NOMO-1 treated with dmso at 0.1 percent for 144 hours (cell line): ENCODE measurements around the gene SLC25A36.

ENCODE experiments used
- DNase-seq: peaks from one replicate; lab custom pipeline; 2025; ENCODE audit not compliant: unreplicated experiment; lab: John Stamatoyannopoulos, UW

SLC25A36 gene, protein sequence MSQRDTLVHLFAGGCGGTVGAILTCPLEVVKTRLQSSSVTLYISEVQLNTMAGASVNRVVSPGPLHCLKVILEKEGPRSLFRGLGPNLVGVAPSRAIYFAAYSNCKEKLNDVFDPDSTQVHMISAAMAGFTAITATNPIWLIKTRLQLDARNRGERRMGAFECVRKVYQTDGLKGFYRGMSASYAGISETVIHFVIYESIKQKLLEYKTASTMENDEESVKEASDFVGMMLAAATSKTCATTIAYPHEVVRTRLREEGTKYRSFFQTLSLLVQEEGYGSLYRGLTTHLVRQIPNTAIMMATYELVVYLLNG

DNA sequence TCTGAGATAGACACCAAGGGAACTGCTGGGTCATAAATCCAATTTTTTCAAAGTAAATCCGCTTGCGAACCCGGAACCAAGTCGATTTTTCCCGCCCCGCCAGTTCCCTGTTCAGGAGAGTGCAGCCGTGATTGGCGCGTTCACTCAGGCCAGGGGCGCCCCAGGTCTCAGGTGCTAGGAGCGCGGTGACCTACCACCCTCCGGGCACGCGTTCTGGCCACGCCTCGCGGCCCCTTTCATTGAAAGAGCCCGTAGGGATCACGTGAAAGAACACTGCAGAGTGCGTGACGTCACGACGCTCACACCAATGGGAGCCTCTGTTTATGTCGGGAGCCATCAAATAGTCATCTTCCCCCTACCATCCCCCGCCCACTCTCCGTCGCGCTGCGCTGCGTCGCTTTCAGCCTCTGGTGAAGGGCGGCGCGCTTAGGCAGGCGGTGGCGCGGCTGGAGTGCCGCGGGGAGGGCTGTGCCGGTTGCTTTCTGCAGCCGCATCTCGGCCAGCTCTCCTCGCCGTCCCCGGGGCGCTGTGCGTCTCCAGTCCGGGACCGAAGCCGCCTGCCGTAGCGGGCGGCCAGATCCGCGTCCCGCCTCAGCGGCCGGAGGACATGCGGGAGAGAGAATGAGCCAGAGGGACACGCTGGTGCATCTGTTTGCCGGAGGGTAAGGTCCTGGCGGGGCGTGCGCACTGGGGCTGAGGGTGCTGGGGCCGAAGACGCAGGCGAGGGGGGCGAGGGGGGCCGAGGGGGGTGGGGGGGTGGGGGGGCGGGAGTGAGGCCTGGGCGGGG lies at the start of gene SLC25A36:
TSS of gene SLC25A36 (plus strand) at position 403 of the 787 bp plus-strand sequence. CDS start at position 622, 219 bp downstream.
- peak; percentile 98 for DNase-seq

DNA sequence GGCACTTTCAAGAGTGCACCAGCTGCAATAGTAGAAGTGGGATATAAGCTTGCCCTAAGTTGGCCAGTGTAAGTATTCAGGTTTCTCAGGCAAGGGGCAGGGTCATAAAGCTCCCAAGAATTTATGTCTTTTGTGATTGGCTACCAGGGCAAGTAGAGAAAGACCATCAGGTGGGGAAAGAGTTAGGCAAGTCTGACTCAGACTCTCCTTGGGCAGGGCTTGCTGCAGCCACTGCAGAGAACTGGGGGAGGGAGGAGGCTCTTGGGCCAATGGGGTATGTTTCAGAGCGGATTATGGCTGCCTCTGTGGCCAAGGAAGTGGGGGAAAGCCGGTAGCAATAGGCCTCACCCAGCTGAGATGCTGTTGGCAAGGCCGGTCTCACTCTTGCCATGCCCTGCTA lies 44.6 kb upstream of the SLC25A36 start:
- no peak for DNase-seq

DNA sequence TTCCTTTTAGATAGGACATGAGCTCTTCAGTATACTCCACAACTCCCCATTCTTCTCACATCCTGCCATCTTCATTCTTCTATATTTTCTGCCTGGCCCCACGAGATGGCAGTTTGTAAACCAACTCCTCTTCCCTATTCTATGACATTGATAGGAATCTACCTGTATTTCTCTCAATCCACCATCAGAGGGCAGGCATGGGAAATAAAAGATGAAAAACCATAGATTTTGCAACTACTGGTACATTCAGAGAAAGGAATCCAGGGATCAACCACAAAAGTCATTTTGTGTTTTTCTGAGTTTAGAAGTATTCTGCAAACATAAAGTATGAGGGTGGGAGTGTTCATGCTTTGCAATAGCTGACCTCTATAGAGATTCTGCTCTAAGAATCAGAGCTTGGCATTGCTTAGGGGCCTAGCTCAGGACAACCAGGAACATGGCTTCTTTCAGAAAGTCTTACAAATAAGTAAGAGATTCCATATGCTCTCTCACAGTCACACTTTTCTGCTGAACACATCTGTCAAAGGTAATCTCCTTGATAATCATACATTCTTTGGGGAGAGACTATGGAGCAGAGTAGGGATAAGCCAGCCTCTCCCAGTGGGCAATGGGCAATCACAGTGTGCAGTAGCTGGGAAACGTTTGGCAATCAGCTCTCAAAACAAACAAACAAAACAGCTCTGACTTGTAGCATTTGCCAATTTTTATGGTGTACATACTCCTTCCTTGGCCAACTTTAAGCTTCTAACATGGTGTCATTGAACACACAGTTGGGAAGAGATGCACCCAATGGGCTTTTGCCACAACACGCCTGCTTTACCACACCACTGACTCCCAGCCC lies 43.1 kb upstream of the SLC25A36 start:
- DNase-seq, result peak; percentile 58

DNA sequence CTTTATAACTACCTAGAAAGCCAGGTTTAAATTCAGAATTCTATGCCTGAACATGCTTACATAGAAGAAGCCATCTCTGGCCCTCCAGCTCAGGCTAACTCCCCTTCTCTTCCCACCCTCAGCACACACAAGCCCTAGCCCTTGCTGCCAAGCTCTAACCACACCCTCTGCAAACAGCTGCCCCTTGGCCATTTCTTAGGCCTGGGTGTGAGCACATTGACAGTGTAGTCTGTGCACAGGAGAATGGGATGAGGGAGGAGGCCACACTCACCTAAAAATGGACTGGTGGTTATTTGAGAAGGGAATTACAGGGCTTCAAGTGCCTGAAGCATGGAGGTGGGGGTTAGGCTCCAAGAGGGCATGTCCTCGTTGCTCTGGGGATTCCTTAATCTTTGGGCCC lies 42.3 kb upstream of the SLC25A36 start:
- DNase-seq, result no peak

DNA sequence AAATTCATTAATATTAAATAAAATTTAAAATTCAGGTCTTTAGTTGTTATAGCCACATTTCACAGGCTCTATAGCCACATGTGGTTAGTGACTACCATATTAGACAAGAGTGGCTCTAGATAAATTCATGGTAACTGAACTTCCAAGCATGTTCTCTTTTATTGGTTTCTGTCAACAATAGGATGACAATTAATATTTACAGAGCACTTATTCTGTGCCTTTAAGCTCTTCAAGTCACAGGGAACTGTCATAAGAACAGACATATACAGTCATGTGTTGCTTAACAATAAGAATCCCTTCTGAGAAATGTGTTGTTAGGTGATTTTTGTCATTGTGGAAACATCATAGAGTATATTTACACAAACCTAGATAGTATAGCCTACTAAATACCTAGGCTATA lies 38.8 kb upstream of the SLC25A36 start:
- no peak for DNase-seq

DNA sequence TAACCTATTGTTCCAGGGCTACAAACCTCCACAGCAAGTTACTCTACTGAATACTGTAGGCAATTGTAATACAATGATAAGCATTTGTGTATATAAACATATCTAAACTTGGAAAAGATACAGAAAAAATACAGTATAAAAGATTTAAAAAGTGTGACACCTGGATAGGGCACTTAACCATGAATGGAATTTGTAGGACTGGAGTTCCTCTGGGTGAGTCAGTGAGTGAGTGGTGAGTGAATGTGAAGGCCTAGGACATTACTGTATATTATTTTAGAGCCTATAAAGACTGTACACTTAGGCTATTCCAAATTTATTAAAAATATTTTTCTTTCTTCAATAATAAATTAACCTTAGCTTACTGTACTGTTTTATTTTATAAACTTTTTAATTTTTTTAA lies 38.4 kb upstream of the SLC25A36 start:
- DNase-seq, result no peak

DNA sequence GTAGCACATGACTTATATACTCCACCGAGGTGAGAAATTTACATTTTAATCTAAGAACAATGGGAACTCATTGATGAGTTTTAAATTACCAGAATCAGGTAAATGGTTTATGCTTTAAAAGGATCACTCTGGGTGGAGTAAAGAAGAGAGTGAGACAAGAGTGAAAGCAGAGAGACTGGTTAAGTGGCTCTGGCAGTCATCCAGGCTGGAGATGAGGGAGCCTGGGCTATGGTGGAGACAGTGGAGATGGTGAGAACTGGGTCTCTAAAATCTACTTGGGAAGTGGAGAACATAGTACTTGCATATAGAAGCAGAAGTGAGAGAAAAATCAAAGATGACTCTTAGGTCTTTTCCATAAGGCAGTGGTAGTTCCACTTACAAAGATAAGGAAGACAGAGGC lies 37.1 kb upstream of the SLC25A36 start:
- DNase-seq, result no peak

DNA sequence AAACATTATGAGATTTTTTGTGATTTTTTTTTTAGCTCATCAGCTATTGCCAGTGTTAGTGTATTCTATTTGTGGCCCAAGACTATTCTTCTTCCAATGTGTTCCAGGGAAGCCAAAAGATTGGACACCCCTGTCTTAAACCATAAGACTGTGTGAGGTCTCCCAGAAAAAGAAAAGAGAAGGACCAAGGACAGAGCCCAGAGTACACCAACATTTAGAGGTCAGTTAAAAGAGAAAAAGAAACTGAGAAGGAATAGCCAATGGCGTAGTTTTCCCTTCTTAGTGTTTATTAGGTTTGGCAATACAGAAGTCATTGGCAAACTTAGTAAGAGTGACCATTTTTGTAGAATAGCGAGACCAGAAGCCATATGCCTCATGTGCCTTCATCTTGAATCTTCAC lies 36.1 kb upstream of the SLC25A36 start:
- no peak for DNase-seq

DNA sequence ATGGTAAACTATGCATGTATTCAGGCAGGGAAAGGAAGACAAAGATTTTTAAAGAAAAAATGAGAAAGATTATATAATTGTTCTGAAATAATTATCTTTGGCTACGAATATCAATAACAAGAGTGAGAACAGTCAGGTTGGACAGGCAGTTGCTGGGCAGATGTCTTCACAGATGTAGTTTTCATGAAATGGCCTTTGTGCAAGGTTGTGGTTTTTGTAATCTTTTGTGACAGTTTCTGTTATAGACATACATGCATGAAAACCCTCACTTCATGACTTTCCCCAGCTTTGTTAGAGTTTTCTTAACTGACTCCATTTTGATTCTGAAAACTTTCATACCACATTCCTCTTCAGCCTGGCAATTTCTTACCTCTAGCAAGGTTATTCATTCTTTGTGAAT lies 34.9 kb upstream of the SLC25A36 start:
- no peak for DNase-seq

DNA sequence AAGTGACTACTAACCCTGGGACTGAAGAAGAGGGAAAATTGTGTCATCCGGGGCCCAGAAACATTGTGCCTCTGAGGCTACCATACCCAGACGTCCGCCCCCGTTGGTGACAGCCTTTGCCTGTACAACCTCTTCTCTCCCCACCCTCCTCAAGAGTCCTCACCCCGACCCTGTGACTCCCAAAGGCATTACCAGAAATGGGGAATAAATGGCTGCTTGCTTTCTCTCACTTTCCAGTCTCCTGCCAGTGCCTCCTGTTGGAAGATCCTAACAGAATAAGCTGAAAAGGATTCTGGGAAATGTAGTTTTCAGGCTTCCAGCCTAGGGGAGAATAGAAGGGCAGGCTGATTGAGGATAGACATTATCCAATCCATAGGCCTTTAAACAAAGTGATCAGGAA lies 30.8 kb upstream of the SLC25A36 start:
- no peak for DNase-seq

DNA sequence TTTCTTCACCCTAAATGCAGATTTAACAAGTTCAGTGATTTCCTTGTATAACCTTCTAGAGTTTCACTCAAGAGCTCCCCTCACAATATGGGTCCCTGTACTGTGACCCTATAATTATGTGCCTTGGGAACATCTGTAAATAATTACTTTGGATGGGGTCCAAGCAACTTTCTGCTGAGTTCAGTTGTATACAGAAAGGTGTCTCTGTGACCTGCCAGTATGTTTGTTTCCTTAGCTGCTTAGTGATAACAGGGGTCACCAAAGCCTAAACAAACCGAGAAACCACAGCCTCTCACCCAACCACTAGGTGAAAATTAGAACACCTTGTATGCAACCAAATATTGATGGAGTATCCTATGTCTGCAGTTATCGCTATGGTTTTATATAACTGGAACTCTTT lies 29.8 kb upstream of the SLC25A36 start:
- DNase-seq, result no peak

DNA sequence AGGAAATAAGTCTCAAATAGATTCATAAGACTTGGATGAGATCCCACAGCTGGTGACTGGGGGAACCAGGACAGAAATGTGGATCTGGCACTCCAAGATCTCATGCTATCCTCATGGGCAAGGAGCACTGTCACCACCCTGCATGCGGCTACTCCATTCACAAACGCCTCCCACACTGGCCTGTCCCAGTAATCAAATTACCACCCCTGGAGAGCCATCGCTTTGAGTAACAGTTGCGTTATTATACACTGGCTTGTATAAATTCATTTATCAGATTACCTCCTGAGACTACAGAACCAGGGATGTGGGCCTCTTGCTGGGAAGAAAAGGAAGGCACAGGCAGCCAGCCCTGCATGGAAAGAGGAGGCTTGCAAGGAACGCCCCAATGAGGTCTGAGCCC lies 27.9 kb upstream of the SLC25A36 start:
- no peak for DNase-seq

DNA sequence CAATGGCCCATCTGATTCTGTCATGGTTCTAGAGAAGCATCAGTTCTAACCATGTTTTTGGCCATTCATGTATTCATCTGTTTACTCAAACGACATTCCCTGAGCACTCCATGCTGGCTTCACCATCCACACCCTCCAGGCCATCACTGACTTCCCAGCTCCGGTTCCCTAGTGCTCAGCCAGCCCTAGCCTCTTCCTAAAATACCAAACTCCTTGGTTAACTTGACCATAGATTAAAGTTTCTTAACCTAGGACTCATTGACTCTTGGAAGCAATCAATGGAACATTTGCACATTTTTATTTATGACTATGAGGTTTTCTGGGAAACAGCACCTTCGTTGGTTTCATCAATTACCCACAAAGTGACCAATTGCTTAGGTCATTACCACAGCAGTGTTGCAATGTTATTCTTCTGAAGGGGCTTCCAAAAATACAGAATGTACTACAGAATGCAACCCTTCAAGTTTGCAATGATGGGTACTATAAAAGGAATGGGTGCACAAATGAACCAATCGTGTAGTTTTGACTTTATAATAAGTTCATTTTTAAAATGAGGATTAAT lies 27.2 kb upstream of the SLC25A36 start:
- DNase-seq, result no peak

DNA sequence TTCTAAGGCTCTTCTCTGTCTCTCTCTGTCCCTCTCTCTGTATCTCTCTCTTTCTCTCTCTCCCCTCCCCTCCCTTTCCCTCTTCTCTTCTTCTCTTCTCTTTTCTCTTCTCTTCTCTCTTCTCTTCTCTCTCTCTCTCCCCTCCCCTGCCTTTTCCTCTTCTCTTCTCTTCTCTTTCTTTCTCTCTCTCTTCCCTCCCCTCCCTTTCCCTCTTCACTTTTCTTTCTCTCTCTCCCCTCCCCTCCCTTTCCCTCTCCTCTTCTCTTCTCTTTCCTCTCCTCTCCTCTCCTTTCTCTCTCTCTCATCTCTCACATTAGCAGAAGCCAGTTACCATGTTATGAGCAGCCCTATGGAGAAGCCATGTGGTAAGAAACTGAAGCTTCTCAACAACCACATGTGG lies 25.0 kb upstream of the SLC25A36 start:
- DNase-seq, result no peak

DNA sequence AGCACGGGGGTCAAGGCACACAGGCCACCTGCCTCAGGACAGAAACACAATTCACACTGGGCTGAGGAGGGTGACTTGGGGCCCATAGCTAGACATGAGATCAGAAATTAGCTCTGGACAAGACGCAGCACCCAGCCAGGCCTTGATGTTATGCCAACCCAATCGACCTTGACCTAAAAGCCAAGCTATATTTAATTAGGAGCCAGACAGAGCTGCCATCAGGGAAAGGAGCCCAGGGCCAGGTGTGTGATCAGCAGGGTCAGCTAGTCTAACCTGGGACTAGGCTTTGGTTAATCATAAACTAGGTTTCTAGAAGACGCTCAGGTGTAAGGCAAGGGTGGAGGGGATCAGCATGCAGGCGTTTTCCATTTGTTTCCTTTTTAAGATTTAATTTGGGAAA lies 23.9 kb upstream of the SLC25A36 start:
- no peak for DNase-seq

DNA sequence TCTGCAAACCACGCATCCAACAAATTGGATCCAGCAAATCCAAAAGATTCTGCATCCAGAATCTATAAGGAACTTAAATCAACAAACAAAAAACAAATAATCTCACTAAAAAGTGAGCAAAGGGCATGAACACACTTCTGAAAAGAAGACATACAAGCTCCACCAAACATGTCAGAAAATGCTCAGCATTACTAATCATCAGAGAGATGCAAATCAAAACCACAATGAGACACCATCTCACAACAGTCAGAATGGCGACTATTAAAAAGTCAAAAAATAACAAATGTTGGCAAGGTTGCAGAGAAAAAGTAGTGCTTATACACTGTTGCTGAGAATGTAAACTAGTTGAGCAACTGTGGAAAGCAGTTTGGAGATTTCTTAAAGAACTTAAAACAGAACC lies 21.6 kb upstream of the SLC25A36 start:
- DNase-seq, result no peak

DNA sequence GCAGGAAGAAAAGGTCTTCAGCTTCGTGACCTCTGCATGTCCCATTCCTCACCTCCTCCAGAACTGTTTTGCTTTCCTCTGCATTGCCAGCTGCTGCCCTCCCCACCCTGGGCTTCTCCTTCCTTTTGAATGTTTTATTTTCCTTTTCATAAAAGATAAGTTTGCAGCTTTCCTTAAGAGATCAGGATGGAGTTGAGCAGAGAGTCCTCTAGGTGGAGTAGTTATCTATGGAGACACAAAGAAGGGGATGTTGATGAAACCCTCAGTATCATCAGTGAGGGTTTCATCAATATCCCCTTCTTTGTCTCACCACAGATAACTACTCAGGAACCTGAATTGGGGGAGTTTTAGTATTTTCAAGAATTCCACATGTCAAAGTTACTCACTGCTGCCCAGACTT lies 19.0 kb upstream of the SLC25A36 start:
- no peak for DNase-seq

DNA sequence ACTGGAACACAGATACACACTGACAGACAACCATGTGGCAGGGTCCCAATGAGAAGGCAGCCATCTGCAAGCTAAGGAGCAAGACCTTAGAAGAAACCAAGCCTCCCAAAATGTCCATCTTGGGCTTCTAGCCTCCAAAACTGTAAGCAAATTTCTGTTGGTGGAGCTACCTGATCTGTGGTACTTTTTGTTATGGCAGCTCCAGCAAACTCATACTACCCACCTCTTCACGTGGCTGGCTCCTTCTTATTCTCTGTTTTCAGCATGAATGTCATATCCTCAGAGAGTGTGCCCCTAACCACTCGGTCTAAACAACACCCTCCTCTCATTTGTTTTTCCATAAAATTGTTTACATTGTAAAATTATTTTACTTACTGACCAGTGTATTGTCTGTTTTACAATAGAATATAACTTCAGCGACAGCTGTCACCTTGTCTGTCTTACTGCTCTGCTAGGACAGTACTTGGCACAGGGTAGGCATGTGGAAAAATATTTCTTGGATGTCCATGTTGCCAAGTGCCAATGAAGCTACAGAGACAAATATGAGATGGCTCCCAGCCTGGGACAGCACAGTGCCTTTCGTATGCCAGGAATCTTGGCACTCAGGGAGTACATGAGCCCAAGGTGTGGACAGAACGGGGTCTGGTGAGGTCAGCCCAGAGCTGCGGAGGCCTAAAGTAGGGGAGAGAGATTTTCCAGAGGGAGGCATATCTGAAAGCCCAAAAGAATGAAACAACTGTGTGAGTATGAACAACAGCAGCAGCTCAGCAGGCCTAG lies 17.4 kb upstream of the SLC25A36 start:
- DNase-seq, result no peak

DNA sequence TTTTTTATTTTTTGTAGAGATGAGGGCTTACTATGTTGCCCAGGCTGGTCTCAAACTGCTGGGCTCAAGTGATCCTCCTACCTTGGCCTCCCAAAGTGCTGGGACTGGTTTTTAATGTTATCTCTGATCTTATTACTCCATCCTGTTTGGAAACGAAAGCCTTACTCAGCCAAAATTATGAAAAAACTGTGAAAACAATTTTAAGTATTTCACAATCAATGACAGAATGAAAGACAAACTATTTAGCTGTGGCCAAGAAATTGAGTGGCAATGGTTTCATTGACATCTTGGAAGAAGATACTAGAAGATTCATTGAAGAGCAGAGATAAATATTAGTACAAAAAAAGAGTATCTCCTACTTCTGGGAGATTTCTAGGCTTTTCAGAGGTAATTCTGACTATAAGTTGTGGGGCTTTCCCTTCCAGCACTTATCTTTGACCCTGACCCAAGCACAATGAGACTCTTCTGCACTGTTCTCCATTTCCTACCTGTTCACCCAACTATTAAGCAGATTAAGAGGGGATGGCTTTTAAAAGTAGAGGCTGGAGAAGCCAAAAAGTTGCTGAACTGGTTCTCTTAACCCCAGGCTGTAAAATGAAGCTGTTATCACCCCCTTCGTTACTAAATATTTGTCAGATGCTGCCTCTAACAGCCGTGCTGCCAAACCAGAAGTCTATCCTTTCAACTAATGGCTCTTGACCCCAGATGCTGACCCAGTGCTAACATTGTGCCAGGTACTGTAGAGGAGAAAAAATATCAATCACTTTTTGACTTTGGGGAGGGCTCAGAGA lies 14.2 kb upstream of the SLC25A36 start:
- no peak for DNase-seq

DNA sequence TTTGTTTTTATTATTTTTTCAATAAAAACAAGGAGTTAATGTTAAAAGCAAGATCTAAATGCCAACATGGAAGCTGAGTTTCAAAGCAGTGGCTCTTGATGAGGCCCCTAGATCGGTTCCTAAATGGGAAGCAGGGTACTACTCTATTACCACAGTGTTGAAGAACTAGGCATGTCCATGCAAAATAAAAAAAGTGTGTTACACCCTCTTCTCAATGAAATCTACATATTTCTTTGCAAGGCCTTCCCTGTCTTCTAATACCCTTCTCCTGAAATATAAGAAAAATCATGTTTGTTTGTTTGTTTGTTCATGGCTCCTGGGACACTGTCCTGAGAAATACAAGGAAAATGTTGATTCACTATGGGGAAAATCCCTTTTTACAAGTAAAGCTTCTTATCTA lies 12.2 kb upstream of the SLC25A36 start:
- no peak for DNase-seq
